Activated CD4-positive, alpha-beta T cell treated with anti-CD3 and anti-CD28 coated beads for 36 hours (primary cell): Measurements from ENCODE around the gene SRPK2. TPM values are rescaled to one million over a fixed set of nuclear protein-coding genes. Genes with fewer than 3 reads are reported as not detected.
"Not testable (repeated sequence)": the region's sequence is repeated elsewhere in the genome, so short reads cannot be mapped to it uniquely, and the experiment has no call there.

Experiments
- ATAC-seq: fragments of 200-7000 bp; cut with Tn5 transposase; one replicate; pipeline ENCODE4 v1.10.0; 2021; ENCODE audit warnings: mild to moderate bottlenecking, moderate library complexity
- CTCF ChIA-PET: fragments of 350-600 bp; sonication (Branson Sonifier 250); formaldehyde crosslinking; loops from one replicate; lab custom pipeline; 2021; ENCODE audit warnings: antibody characterized with exemption; lab: Charles Lee
- POLR2A ChIA-PET: fragments of 350-600 bp; sonication (Branson Sonifier 250); formaldehyde crosslinking; loops from one replicate; lab custom pipeline; 2021; ENCODE audit warnings: antibody characterized with exemption, inconsistent platforms; lab: Charles Lee
- DNase-seq: peaks from one replicate; pipeline ENCODE4 v3.0.0-alpha.2; 2020
- H3K27ac Mint-ChIP-seq: one replicate; pipeline ENCODE4 v1.8.0; 2021; ENCODE audit warnings: mixed read lengths
- H3K27me3 Mint-ChIP-seq: one replicate; pipeline ENCODE4 v1.8.0; 2021; ENCODE audit warnings: mixed read lengths
- H3K36me3 Mint-ChIP-seq: one replicate; pipeline ENCODE4 v1.8.0; 2021; ENCODE audit warnings: low read depth, mixed read lengths
- H3K4me1 Mint-ChIP-seq: one replicate; pipeline ENCODE4 v1.8.0; 2021; ENCODE audit warnings: mixed read lengths
- H3K4me3 Mint-ChIP-seq: one replicate; pipeline ENCODE4 v1.8.0; 2021; ENCODE audit warnings: mild to moderate bottlenecking, moderate library complexity, mixed read lengths
- H3K9me3 Mint-ChIP-seq: one replicate; pipeline ENCODE4 v1.8.0; 2021; ENCODE audit warnings: low read depth, mixed read lengths
- intact Hi-C, 2 experiments: fragments of 100-400 bp; cut with DNase I in 1 of 2; cut with micrococcal nuclease in 1 of 2; formaldehyde crosslinking; loops; one replicate each; pipeline versions ENCODE4 v1.14.2 to v1.15.1; 2022 to 2024; cut with DNase I, micrococcal nuclease
- total RNA-seq, 2 experiments: library from RNA; stranded (reverse); gene quantifications; one replicate each; pipeline ENCODE4 v1.2.3, GENCODE V29; 2021

Gene SRPK2
- total RNA-seq: 10 to 100 TPM; 42.7 to 42.9 TPM

- CTCF ChIA-PET: interaction anchor here (0.9 kb wide), 1 partner anchor 407 kb away, joined by 3 read pairs; no protein-coding TSS in a partner anchor
- intact Hi-C loops: loop anchor here (1.0 to 5.0 kb wide), 9 partner anchors 36 to 446 kb away; partner anchors contain the start of genes KMT2E (in 1 of the 2), PUS7 (in 1 of the 2) and RINT1 (in 1 of the 2)
These were observed at the start of gene SRPK2 for GRCh38 chr7:105388356-105389087. TSS of gene SRPK2 (minus strand) at chr7:105388921.

GRCh38 chr7:105438254-105438653 is 49.5 kb upstream of the SRPK2 start:
- POLR2A ChIA-PET: interaction anchor here (0.6 kb wide), 1 partner anchor 29 kb away, joined by 3 read pairs; no protein-coding TSS in a partner anchor
- H3K9me3 Mint-ChIP-seq: no peaks in the 10 kb centered on the region
- CTCF ChIA-PET: interaction anchor here (0.9 to 1.0 kb wide), 2 partner anchors 16 to 215 kb away, joined by 3 read pairs; no protein-coding TSS in a partner anchor
- ATAC-seq (no peak), DNase-seq (no peak)
- H3K36me3 Mint-ChIP-seq: no peaks in the 10 kb centered on the region
- peaks cover 5% of the 10 kb centered on the region for H3K4me1 Mint-ChIP-seq
- H3K4me3 Mint-ChIP-seq: no peak overlapping the region
- H3K27ac Mint-ChIP-seq: no peak overlapping the region
- intact Hi-C loops: no loop called here
- no peaks in the 10 kb centered on the region for H3K27me3 Mint-ChIP-seq

More at GRCh38 chr7:105388356-105389087, at the start of gene SRPK2:
- Mint-ChIP-seq H3K27me3 (no peaks in the 10 kb centered on the region), H3K4me1 (peaks cover 35% of the 10 kb centered on the region), H3K36me3 (peaks cover 10% of the 10 kb centered on the region), H3K9me3 (no peaks in the 10 kb centered on the region), H3K27ac (peak within 1 kb of the TSS; percentile 85), H3K4me3 (peak within 1 kb of the TSS; percentile 80)
- POLR2A ChIA-PET: interaction anchor here (0.5 kb wide), 1 partner anchor 406 kb away, joined by 4 read pairs; no protein-coding TSS in a partner anchor
- peak; percentile 86 for ATAC-seq
- peak; percentile 88 for DNase-seq

- H3K27ac Mint-ChIP-seq, H3K4me1 Mint-ChIP-seq: not testable (repeated sequence)
These were observed 48.6 kb upstream of the SRPK2 start for GRCh38 chr7:105437356-105437755.

GRCh38 chr7:105429746-105430612 is 41.3 kb upstream of the SRPK2 start:
- Mint-ChIP-seq H3K27me3 (no peaks in the 10 kb centered on the region), H3K9me3 (no peaks in the 10 kb centered on the region), H3K4me3 (no peak overlapping the region), H3K27ac (no peak overlapping the region), H3K36me3 (no peaks in the 10 kb centered on the region), H3K4me1 (peaks cover 19% of the 10 kb centered on the region)
- ATAC-seq (no peak), DNase-seq (peak; percentile 74)
- ChIA-PET POLR2A (no interaction called here), CTCF (interaction anchor here (0.6 to 1.3 kb wide), 13 partner anchors 15 to 449 kb away, joined by 3 to 5 read pairs (median 3); no protein-coding TSS in a partner anchor)
- intact Hi-C loops: loop anchor here (1.0 to 5.0 kb wide), 8 partner anchors 41 to 507 kb away; partner anchors contain the start of gene SRPK2 (in 1 of the 2)

More at GRCh38 chr7:105437356-105437755, 48.6 kb upstream of the SRPK2 start:
- H3K9me3 Mint-ChIP-seq, H3K36me3 Mint-ChIP-seq, intact Hi-C loops, CTCF ChIA-PET, POLR2A ChIA-PET, H3K27me3 Mint-ChIP-seq, DNase-seq, H3K4me3 Mint-ChIP-seq, ATAC-seq: not testable (repeated sequence)

- H3K27ac Mint-ChIP-seq: peak overlapping the region; percentile 71
- ChIA-PET POLR2A (interaction anchor here (0.8 to 1.0 kb wide), 2 partner anchors 23 to 616 kb away, joined by 3 to 4 read pairs; no protein-coding TSS in a partner anchor), CTCF (interaction anchor here (0.6 to 1.0 kb wide), 3 partner anchors 20 to 173 kb away, joined by 3 to 5 read pairs (median 3); no protein-coding TSS in a partner anchor)
- no peaks in the 10 kb centered on the region for H3K36me3 Mint-ChIP-seq
- ATAC-seq (peak; percentile 71), DNase-seq (peak; percentile 26)
- peaks cover 2% of the 10 kb centered on the region for H3K9me3 Mint-ChIP-seq
- H3K4me1 Mint-ChIP-seq: peaks cover 19% of the 10 kb centered on the region
- no peak overlapping the region for H3K4me3 Mint-ChIP-seq
- intact Hi-C loops: loop anchor here (5.0 kb wide), 4 partner anchors 74 to 444 kb away; no protein-coding TSS in a partner anchor
- H3K27me3 Mint-ChIP-seq: no peaks in the 10 kb centered on the region
These were observed 38.0 kb upstream of the SRPK2 start for GRCh38 chr7:105426606-105427146.

GRCh38 chr7:105423987-105424386 is 35.3 kb upstream of the SRPK2 start:
- H3K27me3 Mint-ChIP-seq: no peaks in the 10 kb centered on the region
- ChIA-PET CTCF (no interaction called here), POLR2A (no interaction called here)
- H3K27ac Mint-ChIP-seq: no peak overlapping the region
- intact Hi-C loops: no loop called here
- peaks cover 2% of the 10 kb centered on the region for H3K9me3 Mint-ChIP-seq
- H3K4me1 Mint-ChIP-seq: peaks cover 16% of the 10 kb centered on the region
- H3K36me3 Mint-ChIP-seq: no peaks in the 10 kb centered on the region
- ATAC-seq (no peak), DNase-seq (no peak)
- no peak overlapping the region for H3K4me3 Mint-ChIP-seq

- ATAC-seq (no peak), DNase-seq (no peak)
- Mint-ChIP-seq H3K27ac (no peak overlapping the region), H3K36me3 (no peaks in the 10 kb centered on the region), H3K4me3 (no peak overlapping the region), H3K4me1 (no peaks in the 10 kb centered on the region), H3K9me3 (no peaks in the 10 kb centered on the region), H3K27me3 (no peaks in the 10 kb centered on the region)
- intact Hi-C loops: no loop called here
- POLR2A ChIA-PET: no interaction called here
- CTCF ChIA-PET: interaction anchor here (0.9 to 2.0 kb wide), 2 partner anchors 8 to 18 kb away, joined by 5 to 6 read pairs; no protein-coding TSS in a partner anchor
These were observed 25.2 kb upstream of the SRPK2 start for GRCh38 chr7:105413887-105414437.

- H3K27me3 Mint-ChIP-seq, CTCF ChIA-PET, POLR2A ChIA-PET, H3K4me3 Mint-ChIP-seq, intact Hi-C loops, H3K27ac Mint-ChIP-seq, ATAC-seq, H3K9me3 Mint-ChIP-seq, H3K36me3 Mint-ChIP-seq, H3K4me1 Mint-ChIP-seq, DNase-seq: not testable (repeated sequence)
These were observed 22.1 kb upstream of the SRPK2 start for GRCh38 chr7:105410774-105411173.

- DNase-seq, H3K9me3 Mint-ChIP-seq, H3K27ac Mint-ChIP-seq, ATAC-seq, H3K27me3 Mint-ChIP-seq, intact Hi-C loops, H3K4me1 Mint-ChIP-seq, CTCF ChIA-PET, H3K36me3 Mint-ChIP-seq, H3K4me3 Mint-ChIP-seq: not testable (repeated sequence)
- POLR2A ChIA-PET: interaction anchor here (0.7 kb wide), 1 partner anchor 29 kb away, joined by 3 read pairs; no protein-coding TSS in a partner anchor
These were observed 21.1 kb upstream of the SRPK2 start for GRCh38 chr7:105409775-105410174.

- CTCF ChIA-PET: no interaction called here
- no peak for DNase-seq
- Mint-ChIP-seq H3K36me3 (no peaks in the 10 kb centered on the region), H3K27me3 (no peaks in the 10 kb centered on the region), H3K4me1 (no peaks in the 10 kb centered on the region), H3K4me3 (no peak overlapping the region), H3K9me3 (no peaks in the 10 kb centered on the region), H3K27ac (no peak overlapping the region)
- no peak for ATAC-seq
- intact Hi-C loops: no loop called here
- POLR2A ChIA-PET: interaction anchor here (0.7 kb wide), 1 partner anchor 30 kb away, joined by 3 read pairs; no protein-coding TSS in a partner anchor
These were observed 20.2 kb upstream of the SRPK2 start for GRCh38 chr7:105408791-105409410.
